CD4-positive, alpha-beta memory T cell (primary cell): ENCODE data around the gene THBS3. TPM values are rescaled to one million over a fixed set of nuclear protein-coding genes. Genes with fewer than 3 reads are reported as not detected.

ENCODE experiments used
- CTCF ChIA-PET: fragments of 350-600 bp; sonication (Branson Sonifier 250); formaldehyde crosslinking; loops from one replicate; lab custom pipeline; 2021; ENCODE audit warnings: inconsistent platforms; ENCODE audit not compliant: partially characterized antibody; lab: Charles Lee
- POLR2A ChIA-PET: fragments of 350-600 bp; sonication (Branson Sonifier 250); formaldehyde crosslinking; loops from one replicate; lab custom pipeline; 2021; ENCODE audit not compliant: partially characterized antibody; lab: Charles Lee
- DNase-seq, 5 donors: peaks; one replicate each; pipeline versions ENCODE4 v3.0.0 to v3.0.0-alpha.2; 2020 to 2022; ENCODE audit warnings: mixed read lengths in 1 of 5
- H3K27ac ChIP-seq: one replicate; pipeline ENCODE4 v1.7.0; 2013; ENCODE audit warnings: low read depth, low read length
- H3K27me3 ChIP-seq: 2 replicates; pipeline ENCODE4 v1.7.0; 2013; ENCODE audit warnings: mild to moderate bottlenecking, low read length, moderate library complexity; ENCODE audit not compliant: insufficient read depth
- H3K36me3 ChIP-seq: 2 replicates; pipeline ENCODE4 v1.7.0; 2013; ENCODE audit warnings: mild to moderate bottlenecking, low read length, moderate library complexity; ENCODE audit not compliant: insufficient read depth
- H3K4me1 ChIP-seq: 2 replicates; pipeline ENCODE4 v1.7.0; 2013; ENCODE audit warnings: mild to moderate bottlenecking, low read length, moderate library complexity; ENCODE audit not compliant: insufficient read depth
- H3K4me3 ChIP-seq, 2 donors: one replicate each; pipeline ENCODE4 v1.7.0; 2013; ENCODE audit warnings: low read length in 2 of 2, mild to moderate bottlenecking in 1 of 2
- H3K9me3 ChIP-seq, 2 donors: one replicate each; pipeline ENCODE4 v1.7.0; 2013; ENCODE audit warnings: low read length in 2 of 2, control low read depth in 1 of 2; ENCODE audit not compliant: control insufficient read depth in 1 of 2
- H3K27ac Mint-ChIP-seq, 7 donors: one replicate each; pipeline ENCODE4 v1.8.0; 2020 to 2021; ENCODE audit warnings: mixed read lengths in 7 of 7, mild to moderate bottlenecking in 6 of 7, inconsistent platforms in 3 of 7, moderate library complexity in 3 of 7
- H3K27me3 Mint-ChIP-seq, 2 donors: one replicate each; pipeline ENCODE4 v1.8.0; 2020 to 2021; ENCODE audit warnings: mixed read lengths in 2 of 2
- H3K36me3 Mint-ChIP-seq, 2 donors: one replicate each; pipeline ENCODE4 v1.8.0; 2020 to 2021; ENCODE audit warnings: mixed read lengths in 2 of 2, inconsistent platforms in 1 of 2, mild to moderate bottlenecking in 1 of 2
- H3K4me1 Mint-ChIP-seq, 4 donors: one replicate each; pipeline ENCODE4 v1.8.0; 2020 to 2021; ENCODE audit warnings: mixed read lengths in 4 of 4, mild to moderate bottlenecking in 1 of 4
- H3K4me3 Mint-ChIP-seq, 8 donors: one replicate each; pipeline ENCODE4 v1.8.0; 2020 to 2021; ENCODE audit warnings: mixed read lengths in 8 of 8, mild to moderate bottlenecking in 7 of 8, moderate library complexity in 6 of 8, inconsistent platforms in 3 of 8
- H3K9me3 Mint-ChIP-seq, 8 donors: one replicate each; pipeline ENCODE4 v1.8.0; 2020 to 2021; ENCODE audit warnings: mixed read lengths in 8 of 8, mild to moderate bottlenecking in 5 of 8, inconsistent platforms in 3 of 8, moderate library complexity in 1 of 8
- intact Hi-C: fragments of 100-400 bp; cut with micrococcal nuclease; formaldehyde crosslinking; loops from one replicate; pipeline ENCODE4 v1.15.1; 2023
- polyA plus RNA-seq, 2 donors: library from polyadenylated mRNA; unstranded; fragments of 300-500 nt; fragmentation: Illumina TruSeq; gene quantifications; one replicate each; pipeline ENCODE4 v1.2.3, GENCODE V29; 2021
- total RNA-seq, 2 experiments: library from RNA; stranded (reverse); gene quantifications; one replicate each; pipeline ENCODE4 v1.2.3, GENCODE V29; 2021

THBS3 gene
- total RNA-seq (10 to 100 TPM; 30.9 to 33.5 TPM), polyA plus RNA-seq (1 to 10 TPM; 6.1 to 6.7 TPM)

GRCh38 chr1:155207806-155208540, at the start of gene THBS3:
Gene THBS3, minus strand, starts transcription at chr1:155207897. Its CDS starts 21 bp downstream, at chr1:155207876.
- peaks cover 7% of the 10 kb centered on the region for H3K36me3 ChIP-seq
- Mint-ChIP-seq H3K9me3 (no peaks in the 10 kb centered on the region), H3K4me1 (peaks cover 17 to 29% (median 24%) of the 10 kb centered on the region in 4 donors), H3K4me3 (peak within 1 kb of the TSS; percentile 86 to 92 (median 87)), H3K27ac (peak within 1 kb of the TSS; percentile 95 to 98 (median 98)), H3K36me3 (peaks cover 11 to 15% of the 10 kb centered on the region in 2 donors), H3K27me3 (no peaks in the 10 kb centered on the region)
- ChIA-PET CTCF (interaction anchor here (0.7 to 5.6 kb wide), 11 partner anchors 10 to 402 kb away, joined by 3 to 106 read pairs (median 13); partner anchors contain the start of genes KRTCAP2 and MSTO1), POLR2A (interaction anchor here (0.6 to 4.4 kb wide), 12 partner anchors 14 to 212 kb away, joined by 3 to 89 read pairs (median 5); partner anchors contain the start of genes FDPS, KRTCAP2 and TRIM46)
- intact Hi-C loops = loop anchor here (1.0 to 5.0 kb wide), 5 partner anchors 14 to 383 kb away; partner anchors contain the start of genes KRTCAP2 and TRIM46
- H3K27ac ChIP-seq = peak within 1 kb of the TSS; percentile 100
- peak within 1 kb of the TSS; percentile 68 to 100 for H3K4me3 ChIP-seq
- H3K4me1 ChIP-seq = peaks cover 29% of the 10 kb centered on the region
- DNase-seq = peak in 2 of 5 donors; percentile 10 to 37
- H3K27me3 ChIP-seq = no peaks in the 10 kb centered on the region
- H3K9me3 ChIP-seq = no peaks in the 10 kb centered on the region

- Mint-ChIP-seq H3K4me3 (peak overlapping the region; percentile 67 to 87 (median 78)), H3K27ac (peak overlapping the region; percentile 36 to 94 (median 76)), H3K4me1 (peaks cover 17 to 50% (median 38%) of the 10 kb centered on the region in 4 donors), H3K36me3 (peaks cover 21 to 30% of the 10 kb centered on the region in 2 donors), H3K9me3 (no peaks in the 10 kb centered on the region), H3K27me3 (no peaks in the 10 kb centered on the region)
- intact Hi-C loops = no loop called here
- Histone ChIP-seq H3K36me3 (peaks cover 29% of the 10 kb centered on the region), H3K27ac (no peak overlapping the region), H3K27me3 (no peaks in the 10 kb centered on the region), H3K4me3 (no peak overlapping the region), H3K9me3 (no peaks in the 10 kb centered on the region), H3K4me1 (peaks cover 31% of the 10 kb centered on the region)
- DNase-seq = no peak
- ChIA-PET CTCF (interaction anchor here (1.4 to 1.6 kb wide), 2 partner anchors 17 to 68 kb away, joined by 3 to 4 read pairs; partner anchors contain the start of gene CLK2), POLR2A (interaction anchor here (1.0 to 3.6 kb wide), 5 partner anchors 10 to 56 kb away, joined by 3 to 17 read pairs (median 9); partner anchors contain the start of gene CLK2)
These were observed 48.6 kb upstream of the THBS3 start for GRCh38 chr1:155256058-155256852.

GRCh38 chr1:155255243-155256007, 47.7 kb upstream of the THBS3 start, which contains the start of gene ENTREP3:
Gene ENTREP3, minus strand, starts transcription at chr1:155255483. Its CDS starts 606 bp downstream, at chr1:155254877.
- peak; percentile 62 to 77 (median 67) for DNase-seq
- peak within 1 kb of the TSS; percentile 53 to 94 (median 77) for H3K27ac Mint-ChIP-seq
- H3K27ac ChIP-seq = peak within 1 kb of the TSS; percentile 52
- H3K4me1 ChIP-seq = peaks cover 23% of the 10 kb centered on the region
- H3K4me3 Mint-ChIP-seq = peak within 1 kb of the TSS; percentile 79 to 87 (median 83)
- H3K36me3 Mint-ChIP-seq = peaks cover 18 to 26% of the 10 kb centered on the region in 2 donors
- no peaks in the 10 kb centered on the region for H3K9me3 ChIP-seq
- H3K9me3 Mint-ChIP-seq = no peaks in the 10 kb centered on the region
- peaks cover 18 to 49% (median 31%) of the 10 kb centered on the region in 4 donors for H3K4me1 Mint-ChIP-seq
- intact Hi-C loops = loop anchor here (1.0 kb wide), 1 partner anchor 18 kb away; the partner anchor contains the start of gene CLK2
- no peaks in the 10 kb centered on the region for H3K27me3 ChIP-seq
- H3K36me3 ChIP-seq = peaks cover 27% of the 10 kb centered on the region
- H3K4me3 ChIP-seq = peak within 1 kb of the TSS; percentile 42 to 67
- ChIA-PET CTCF (interaction anchor here (1.4 kb wide), 1 partner anchor 68 kb away, joined by 4 read pairs; no protein-coding TSS in a partner anchor), POLR2A (interaction anchor here (0.8 to 3.6 kb wide), 8 partner anchors 11 to 315 kb away, joined by 3 to 17 read pairs (median 4); partner anchors contain the start of genes ASH1L and CLK2)
- no peaks in the 10 kb centered on the region for H3K27me3 Mint-ChIP-seq

DNA sequence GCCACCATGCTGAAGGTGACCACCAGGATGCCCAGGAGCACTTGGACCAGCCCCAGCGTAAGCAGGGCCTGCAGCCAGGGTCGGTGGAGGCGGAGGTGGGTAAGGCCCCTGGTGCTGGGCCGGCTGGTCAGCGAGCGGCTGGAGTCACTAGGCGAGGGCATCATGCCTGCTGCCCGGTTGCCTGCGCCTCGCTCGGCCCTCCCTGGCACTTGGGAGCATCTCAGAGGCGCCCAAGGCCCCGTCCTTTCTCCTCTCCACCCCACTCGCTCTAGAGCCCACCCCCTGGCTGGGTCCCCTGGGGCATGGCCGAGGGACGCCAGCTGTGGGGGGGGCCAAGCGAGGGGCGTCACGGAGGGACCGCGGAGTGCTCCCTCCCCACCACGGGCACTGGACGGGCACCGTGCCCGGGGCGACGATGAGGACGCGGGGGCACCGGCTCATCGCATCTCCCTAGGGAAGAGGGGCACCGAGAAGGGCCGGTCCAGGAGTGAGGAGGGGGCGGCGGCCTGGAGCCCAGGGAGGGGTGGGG, 47.1 kb upstream of the THBS3 start:
- CTCF ChIA-PET = interaction anchor here (1.3 to 1.4 kb wide), 2 partner anchors 68 to 69 kb away, joined by 3 to 4 read pairs; no protein-coding TSS in a partner anchor
- peak overlapping the region in 1 of 2 donors; percentile 67 for H3K4me3 ChIP-seq
- H3K36me3 ChIP-seq = peaks cover 24% of the 10 kb centered on the region
- DNase-seq = no peak
- POLR2A ChIA-PET = interaction anchor here (0.8 to 3.6 kb wide), 6 partner anchors 10 to 316 kb away, joined by 3 to 17 read pairs (median 6); partner anchors contain the start of genes ASH1L and CLK2
- peak overlapping the region; percentile 52 for H3K27ac ChIP-seq
- no peaks in the 10 kb centered on the region for H3K27me3 Mint-ChIP-seq
- peak overlapping the region; percentile 79 to 87 (median 83) for H3K4me3 Mint-ChIP-seq
- H3K27ac Mint-ChIP-seq = peak overlapping the region in 2 of 7 donors; percentile 56 to 75
- intact Hi-C loops = loop anchor here (1.0 kb wide), 1 partner anchor 19 kb away; the partner anchor contains the start of gene CLK2
- peaks cover 15 to 23% of the 10 kb centered on the region in 2 donors for H3K36me3 Mint-ChIP-seq
- peaks cover 23% of the 10 kb centered on the region for H3K4me1 ChIP-seq
- peaks cover 18 to 45% (median 28%) of the 10 kb centered on the region in 4 donors for H3K4me1 Mint-ChIP-seq
- H3K27me3 ChIP-seq = no peaks in the 10 kb centered on the region
- no peaks in the 10 kb centered on the region for H3K9me3 Mint-ChIP-seq
- no peaks in the 10 kb centered on the region for H3K9me3 ChIP-seq

- intact Hi-C loops = no loop called here
- no peak for DNase-seq
- Histone ChIP-seq H3K9me3 (no peaks in the 10 kb centered on the region), H3K27me3 (no peaks in the 10 kb centered on the region), H3K4me3 (peak overlapping the region in 1 of 2 donors; percentile 67), H3K27ac (peak overlapping the region; percentile 52), H3K4me1 (peaks cover 23% of the 10 kb centered on the region), H3K36me3 (peaks cover 20% of the 10 kb centered on the region)
- CTCF ChIA-PET = interaction anchor here (1.3 kb wide), 1 partner anchor 68 kb away, joined by 3 read pairs; no protein-coding TSS in a partner anchor
- peak overlapping the region; percentile 19 to 85 (median 63) for H3K27ac Mint-ChIP-seq
- peaks cover 15 to 21% of the 10 kb centered on the region in 2 donors for H3K36me3 Mint-ChIP-seq
- POLR2A ChIA-PET = interaction anchor here (0.7 to 3.6 kb wide), 4 partner anchors 9 to 70 kb away, joined by 3 to 16 read pairs (median 4); partner anchors contain the start of gene THBS3
- H3K27me3 Mint-ChIP-seq = no peaks in the 10 kb centered on the region
- H3K9me3 Mint-ChIP-seq = no peaks in the 10 kb centered on the region
- H3K4me3 Mint-ChIP-seq = peak overlapping the region; percentile 71 to 87 (median 83)
- peaks cover 18 to 45% (median 28%) of the 10 kb centered on the region in 4 donors for H3K4me1 Mint-ChIP-seq
These were observed 46.6 kb upstream of the THBS3 start for GRCh38 chr1:155254228-155254713.
